Testis (tissue), 2 donors: Measurements from ENCODE around the gene BMP5.

Source experiments
- POLR2A ChIP-seq: fragments of 450-650 bp; IDR thresholded peaks from one replicate; pipeline ENCODE4 v1.6.1; 2017; ENCODE audit warnings: antibody characterized with exemption, mild to moderate bottlenecking, moderate library complexity
- TF ChIP-seq, protein P1 (sequence below), 3 experiments: fragments of 450-650 bp in 2 of 3; fragments of 200-600 bp in 1 of 3; sonication (generic) in 1 of 3; IDR thresholded peaks; one replicate each; pipeline ENCODE4 v1.5.1; 2016 to 2019; ENCODE audit warnings: antibody characterized with exemption in 3 of 3, mild to moderate bottlenecking in 2 of 3, moderate library complexity in 1 of 3

DNA sequence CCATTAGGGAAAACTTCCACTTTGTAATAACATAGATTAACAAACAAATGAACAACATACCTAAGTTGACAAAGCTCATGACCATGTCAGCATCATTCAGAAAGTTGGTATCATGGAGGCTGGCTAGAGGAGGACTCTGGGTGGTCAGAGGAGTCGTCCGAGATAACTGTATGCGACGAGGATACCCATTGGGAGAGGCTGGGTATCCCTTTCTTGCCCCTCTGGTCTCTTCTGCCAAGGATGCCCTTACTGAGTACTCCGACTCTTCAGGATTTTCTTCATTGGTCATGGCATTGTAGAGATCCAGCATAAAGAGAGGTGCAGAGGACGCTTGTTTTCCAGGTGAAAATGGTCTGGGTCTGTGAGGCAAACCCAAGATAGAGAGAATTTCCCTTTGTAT, 1.1 kb downstream of the BMP5 start:
- TF ChIP-seq, protein P1, sequence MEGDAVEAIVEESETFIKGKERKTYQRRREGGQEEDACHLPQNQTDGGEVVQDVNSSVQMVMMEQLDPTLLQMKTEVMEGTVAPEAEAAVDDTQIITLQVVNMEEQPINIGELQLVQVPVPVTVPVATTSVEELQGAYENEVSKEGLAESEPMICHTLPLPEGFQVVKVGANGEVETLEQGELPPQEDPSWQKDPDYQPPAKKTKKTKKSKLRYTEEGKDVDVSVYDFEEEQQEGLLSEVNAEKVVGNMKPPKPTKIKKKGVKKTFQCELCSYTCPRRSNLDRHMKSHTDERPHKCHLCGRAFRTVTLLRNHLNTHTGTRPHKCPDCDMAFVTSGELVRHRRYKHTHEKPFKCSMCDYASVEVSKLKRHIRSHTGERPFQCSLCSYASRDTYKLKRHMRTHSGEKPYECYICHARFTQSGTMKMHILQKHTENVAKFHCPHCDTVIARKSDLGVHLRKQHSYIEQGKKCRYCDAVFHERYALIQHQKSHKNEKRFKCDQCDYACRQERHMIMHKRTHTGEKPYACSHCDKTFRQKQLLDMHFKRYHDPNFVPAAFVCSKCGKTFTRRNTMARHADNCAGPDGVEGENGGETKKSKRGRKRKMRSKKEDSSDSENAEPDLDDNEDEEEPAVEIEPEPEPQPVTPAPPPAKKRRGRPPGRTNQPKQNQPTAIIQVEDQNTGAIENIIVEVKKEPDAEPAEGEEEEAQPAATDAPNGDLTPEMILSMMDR (IDR thresholded peaks at IDR 0.05): no peak
- no peak for TF ChIP-seq POLR2A
